Neural cell (in vitro differentiated cells): ENCODE data around the gene KLK4. TPM values are rescaled to one million over a fixed set of nuclear protein-coding genes. Genes with fewer than 3 reads are reported as not detected.

Source experiments
- H2AFZ ChIP-seq: fragments of 200-600, 300-800 bp; sonication (generic), shearing (Covaris generic); 2 replicates; pipeline ENCODE4 v1.6.0; 2014; ENCODE audit warnings: low read depth, mild to moderate bottlenecking, antibody characterized with exemption, low read length, moderate library complexity
- H3F3A ChIP-seq: fragments of 200-600 bp; shearing (Covaris generic); 2 replicates; pipeline ENCODE4 v1.6.1; 2016; ENCODE audit warnings: mild to moderate bottlenecking, moderate library complexity, mixed read lengths, antibody characterized with exemption, low read length; ENCODE audit not compliant: insufficient read depth, poor library complexity, severe bottlenecking
- H3K27ac ChIP-seq: fragments of 200-600, 300-800 bp; sonication (generic), shearing (Covaris generic); 2 replicates; pipeline ENCODE4 v1.5.1; 2014; ENCODE audit warnings: mild to moderate bottlenecking, low read length, moderate library complexity
- H3K27me3 ChIP-seq: fragments of 300-800, 200-600 bp; sonication (generic), shearing (Covaris generic); 2 replicates; pipeline ENCODE4 v1.6.0; 2014; ENCODE audit warnings: mild to moderate bottlenecking, low read depth, low read length, moderate library complexity; ENCODE audit not compliant: insufficient read depth
- H3K36me3 ChIP-seq: fragments of 300-800, 200-600 bp; sonication (generic), shearing (Covaris generic); 2 replicates; pipeline ENCODE4 v1.5.1; 2014; ENCODE audit warnings: mild to moderate bottlenecking, antibody characterized with exemption, low read length, moderate library complexity; ENCODE audit not compliant: insufficient read depth
- H3K4me2 ChIP-seq: fragments of 300-800, 200-600 bp; sonication (generic), shearing (Covaris generic); 2 replicates; pipeline ENCODE4 v1.6.0; 2014; ENCODE audit warnings: mild to moderate bottlenecking, low read length
- H3K4me3 ChIP-seq: fragments of 300-800, 200-600 bp; sonication (generic), shearing (Covaris generic); 2 replicates; pipeline ENCODE4 v1.5.1; 2014; ENCODE audit warnings: mild to moderate bottlenecking, low read length, moderate library complexity
- H3K79me2 ChIP-seq: fragments of 200-600 bp; shearing (Covaris generic); replicated peaks from 2 replicates; pipeline ENCODE4 v1.6.0; 2014; ENCODE audit warnings: mild to moderate bottlenecking, low read length, moderate library complexity; ENCODE audit not compliant: insufficient read depth
- H3K9ac ChIP-seq: fragments of 300-800, 200-600 bp; sonication (generic), shearing (Covaris generic); 2 replicates; pipeline ENCODE4 v1.6.1; 2016; ENCODE audit warnings: mild to moderate bottlenecking, low read length, mixed read lengths
- H3K9me2 ChIP-seq: fragments of 200-600 bp; shearing (Covaris generic); 2 replicates; pipeline ENCODE4 v1.6.1; 2016; ENCODE audit warnings: mild to moderate bottlenecking, low read length, mixed read lengths; ENCODE audit not compliant: insufficient read depth
- H3K9me3 ChIP-seq: fragments of 200-600, 300-800 bp; sonication (generic), shearing (Covaris generic); 2 replicates; pipeline ENCODE4 v1.6.1; 2016; ENCODE audit warnings: mild to moderate bottlenecking, mixed run types, low read length, moderate library complexity, mixed read lengths
- H4K20me1 ChIP-seq: fragments of 200-600 bp; shearing (Covaris generic); 2 replicates; pipeline ENCODE4 v1.6.1; 2016; ENCODE audit warnings: mild to moderate bottlenecking, mixed run types; ENCODE audit not compliant: insufficient read depth
- EP300 ChIP-seq: fragments of 450-650 bp; conservative IDR thresholded peaks from 2 replicates; pipeline ENCODE4 v1.6.1; 2014; ENCODE audit warnings: antibody characterized with exemption, mild to moderate bottlenecking, moderate library complexity; ENCODE audit not compliant: poor library complexity, severe bottlenecking
- EZH2 ChIP-seq: fragments of 200-600, 300-800 bp; shearing (Covaris generic), sonication (generic); IDR thresholded peaks from 2 replicates; pipeline ENCODE4 v1.6.1; 2014; ENCODE audit warnings: antibody characterized with exemption, low read length, borderline replicate concordance, mild to moderate bottlenecking; ENCODE audit not compliant: insufficient read depth, poor library complexity, severe bottlenecking
- MXI1 ChIP-seq: fragments of 450-650 bp; conservative IDR thresholded peaks from 2 replicates; pipeline ENCODE4 v1.6.1; 2014; ENCODE audit warnings: antibody characterized with exemption, mild to moderate bottlenecking; ENCODE audit not compliant: poor library complexity, severe bottlenecking
- POLR2AphosphoS5 ChIP-seq: IDR thresholded peaks from 2 replicates; pipeline ENCODE4 v1.6.1; 2012
- SMC3 ChIP-seq: fragments of 450-650 bp; conservative IDR thresholded peaks from 2 replicates; pipeline ENCODE4 v1.6.1; 2014; ENCODE audit warnings: antibody characterized with exemption, mild to moderate bottlenecking, moderate library complexity; ENCODE audit not compliant: poor library complexity
- TAF1 ChIP-seq: IDR thresholded peaks from 2 replicates; pipeline ENCODE4 v1.6.1; 2012; ENCODE audit warnings: low read depth
- polyA plus RNA-seq: library from polyadenylated mRNA; depleted of rRNA; stranded (reverse); fragments of >200 nt; gene quantifications from 2 replicates; pipeline ENCODE4 v1.2.3, GENCODE V29; 2014
- TF ChIP-seq, protein P1 (sequence below): IDR thresholded peaks from 2 replicates; pipeline ENCODE4 v1.6.1; 2012; ENCODE audit warnings: borderline replicate concordance
- TF ChIP-seq, protein P2 (sequence below): fragments of 450-650 bp; IDR thresholded peaks from 2 replicates; pipeline ENCODE4 v1.5.1; 2014; ENCODE audit warnings: antibody characterized with exemption, mild to moderate bottlenecking, moderate library complexity; ENCODE audit not compliant: poor library complexity, severe bottlenecking

KLK4 gene
- polyA plus RNA-seq, 1 donor from 2014 or later: not detected

DNA sequence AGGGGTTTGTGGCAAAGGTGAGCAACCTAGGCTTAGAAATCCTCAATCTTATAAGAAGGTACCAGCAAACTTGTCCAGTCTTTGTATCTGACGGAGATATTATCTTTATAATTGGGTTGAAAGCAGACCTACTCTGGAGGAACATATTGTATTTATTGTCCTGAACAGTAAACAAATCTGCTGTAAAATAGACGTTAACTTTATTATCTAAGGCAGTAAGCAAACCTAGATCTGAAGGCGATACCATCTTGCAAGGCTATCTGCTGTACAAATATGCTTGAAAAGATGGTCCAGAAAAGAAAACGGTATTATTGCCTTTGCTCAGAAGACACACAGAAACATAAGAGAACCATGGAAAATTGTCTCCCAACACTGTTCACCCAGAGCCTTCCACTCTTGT lies 41.7 kb downstream of the KLK4 start:
- Histone ChIP-seq H3K27ac (no peak overlapping the region), H3F3A (no peaks in the 10 kb centered on the region), H3K4me3 (no peak overlapping the region), H2AFZ (no peak overlapping the region), H3K9ac (no peak overlapping the region), H3K79me2 (no peaks in the 10 kb centered on the region), H3K36me3 (no peaks in the 10 kb centered on the region), H4K20me1 (no peaks in the 10 kb centered on the region), H3K4me2 (no peak overlapping the region), H3K9me3 (no peaks in the 10 kb centered on the region), H3K27me3 (no peaks in the 10 kb centered on the region), H3K9me2 (no peaks in the 10 kb centered on the region)
- TF ChIP-seq SMC3: no peak
- no peak for TF ChIP-seq MXI1
- TF ChIP-seq EP300: no peak
- no peak for TF ChIP-seq POLR2AphosphoS5

DNA sequence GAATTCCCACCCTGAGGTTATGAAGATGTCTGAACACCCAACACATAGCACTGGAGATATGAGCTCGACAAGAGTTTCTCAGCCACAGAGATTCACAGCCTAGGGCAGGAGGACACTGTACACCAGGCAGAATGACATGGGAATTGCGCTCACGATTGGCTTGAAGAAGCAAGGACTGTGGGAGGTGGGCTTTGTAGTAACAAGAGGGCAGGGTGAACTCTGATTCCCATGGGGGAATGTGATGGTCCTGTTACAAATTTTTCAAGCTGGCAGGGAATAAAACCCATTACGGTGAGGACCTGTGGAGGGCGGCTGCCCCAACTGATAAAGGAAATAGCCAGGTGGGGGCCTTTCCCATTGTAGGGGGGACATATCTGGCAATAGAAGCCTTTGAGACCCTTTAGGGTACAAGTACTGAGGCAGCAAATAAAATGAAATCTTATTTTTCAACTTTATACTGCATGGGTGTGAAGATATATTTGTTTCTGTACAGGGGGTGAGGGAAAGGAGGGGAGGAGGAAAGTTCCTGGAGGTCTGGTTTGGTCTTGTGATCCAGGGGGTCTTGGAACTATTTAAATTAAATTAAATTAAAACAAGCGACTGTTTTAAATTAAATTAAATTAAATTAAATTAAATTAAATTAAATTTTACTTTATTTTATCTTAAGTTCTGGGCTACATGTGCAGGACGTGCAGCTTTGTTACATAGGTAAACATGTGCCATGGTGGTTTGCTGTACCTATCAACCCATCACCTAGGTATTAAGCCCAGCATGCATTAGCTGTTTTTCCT lies 49.5 kb downstream of the KLK4 start:
- no peaks in the 10 kb centered on the region for H3K36me3 ChIP-seq
- no peak overlapping the region for H2AFZ ChIP-seq
- no peak overlapping the region for H3K9ac ChIP-seq
- H3K27ac ChIP-seq: no peak overlapping the region
- H3F3A ChIP-seq: no peaks in the 10 kb centered on the region
- no peaks in the 10 kb centered on the region for H3K9me3 ChIP-seq
- no peaks in the 10 kb centered on the region for H3K79me2 ChIP-seq
- H4K20me1 ChIP-seq: no peaks in the 10 kb centered on the region
- no peaks in the 10 kb centered on the region for H3K27me3 ChIP-seq
- no peaks in the 10 kb centered on the region for H3K9me2 ChIP-seq
- H3K4me2 ChIP-seq: no peak overlapping the region
- no peak overlapping the region for H3K4me3 ChIP-seq
- TF ChIP-seq EZH2 (no peak), TAF1 (no peak), POLR2AphosphoS5 (no peak)
- TF ChIP-seq, protein P1, sequence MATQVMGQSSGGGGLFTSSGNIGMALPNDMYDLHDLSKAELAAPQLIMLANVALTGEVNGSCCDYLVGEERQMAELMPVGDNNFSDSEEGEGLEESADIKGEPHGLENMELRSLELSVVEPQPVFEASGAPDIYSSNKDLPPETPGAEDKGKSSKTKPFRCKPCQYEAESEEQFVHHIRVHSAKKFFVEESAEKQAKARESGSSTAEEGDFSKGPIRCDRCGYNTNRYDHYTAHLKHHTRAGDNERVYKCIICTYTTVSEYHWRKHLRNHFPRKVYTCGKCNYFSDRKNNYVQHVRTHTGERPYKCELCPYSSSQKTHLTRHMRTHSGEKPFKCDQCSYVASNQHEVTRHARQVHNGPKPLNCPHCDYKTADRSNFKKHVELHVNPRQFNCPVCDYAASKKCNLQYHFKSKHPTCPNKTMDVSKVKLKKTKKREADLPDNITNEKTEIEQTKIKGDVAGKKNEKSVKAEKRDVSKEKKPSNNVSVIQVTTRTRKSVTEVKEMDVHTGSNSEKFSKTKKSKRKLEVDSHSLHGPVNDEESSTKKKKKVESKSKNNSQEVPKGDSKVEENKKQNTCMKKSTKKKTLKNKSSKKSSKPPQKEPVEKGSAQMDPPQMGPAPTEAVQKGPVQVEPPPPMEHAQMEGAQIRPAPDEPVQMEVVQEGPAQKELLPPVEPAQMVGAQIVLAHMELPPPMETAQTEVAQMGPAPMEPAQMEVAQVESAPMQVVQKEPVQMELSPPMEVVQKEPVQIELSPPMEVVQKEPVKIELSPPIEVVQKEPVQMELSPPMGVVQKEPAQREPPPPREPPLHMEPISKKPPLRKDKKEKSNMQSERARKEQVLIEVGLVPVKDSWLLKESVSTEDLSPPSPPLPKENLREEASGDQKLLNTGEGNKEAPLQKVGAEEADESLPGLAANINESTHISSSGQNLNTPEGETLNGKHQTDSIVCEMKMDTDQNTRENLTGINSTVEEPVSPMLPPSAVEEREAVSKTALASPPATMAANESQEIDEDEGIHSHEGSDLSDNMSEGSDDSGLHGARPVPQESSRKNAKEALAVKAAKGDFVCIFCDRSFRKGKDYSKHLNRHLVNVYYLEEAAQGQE: no peak
- TF ChIP-seq, protein P2, sequence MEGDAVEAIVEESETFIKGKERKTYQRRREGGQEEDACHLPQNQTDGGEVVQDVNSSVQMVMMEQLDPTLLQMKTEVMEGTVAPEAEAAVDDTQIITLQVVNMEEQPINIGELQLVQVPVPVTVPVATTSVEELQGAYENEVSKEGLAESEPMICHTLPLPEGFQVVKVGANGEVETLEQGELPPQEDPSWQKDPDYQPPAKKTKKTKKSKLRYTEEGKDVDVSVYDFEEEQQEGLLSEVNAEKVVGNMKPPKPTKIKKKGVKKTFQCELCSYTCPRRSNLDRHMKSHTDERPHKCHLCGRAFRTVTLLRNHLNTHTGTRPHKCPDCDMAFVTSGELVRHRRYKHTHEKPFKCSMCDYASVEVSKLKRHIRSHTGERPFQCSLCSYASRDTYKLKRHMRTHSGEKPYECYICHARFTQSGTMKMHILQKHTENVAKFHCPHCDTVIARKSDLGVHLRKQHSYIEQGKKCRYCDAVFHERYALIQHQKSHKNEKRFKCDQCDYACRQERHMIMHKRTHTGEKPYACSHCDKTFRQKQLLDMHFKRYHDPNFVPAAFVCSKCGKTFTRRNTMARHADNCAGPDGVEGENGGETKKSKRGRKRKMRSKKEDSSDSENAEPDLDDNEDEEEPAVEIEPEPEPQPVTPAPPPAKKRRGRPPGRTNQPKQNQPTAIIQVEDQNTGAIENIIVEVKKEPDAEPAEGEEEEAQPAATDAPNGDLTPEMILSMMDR: no peak

DNA sequence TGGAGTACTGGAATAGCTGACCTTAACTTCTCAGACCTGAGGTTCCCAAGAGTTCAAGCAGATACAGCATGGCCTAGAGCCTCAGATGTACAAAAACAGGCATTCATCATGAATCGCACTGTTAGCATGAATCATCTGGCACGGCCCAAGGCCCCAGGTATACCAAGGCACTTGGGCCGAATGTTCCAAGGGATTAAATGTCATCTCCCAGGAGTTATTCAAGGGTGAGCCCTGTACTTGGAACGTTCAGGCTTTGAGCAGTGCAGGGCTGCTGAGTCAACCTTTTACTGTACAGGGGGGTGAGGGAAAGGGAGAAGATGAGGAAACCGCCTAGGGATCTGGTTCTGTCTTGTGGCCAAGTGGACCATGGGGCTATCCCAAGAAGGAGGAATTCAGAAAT lies 50.2 kb downstream of the KLK4 start:
- H3K27me3 ChIP-seq: no peaks in the 10 kb centered on the region
- H4K20me1 ChIP-seq: no peaks in the 10 kb centered on the region
- no peak overlapping the region for H3K4me3 ChIP-seq
- no peak overlapping the region for H3K27ac ChIP-seq
- TF ChIP-seq MXI1 (no peak), TAF1 (no peak)
- TF ChIP-seq, protein P2: no peak
- no peak overlapping the region for H3K9ac ChIP-seq
- H3K79me2 ChIP-seq: no peaks in the 10 kb centered on the region
- H3K9me2 ChIP-seq: no peaks in the 10 kb centered on the region
- H3K36me3 ChIP-seq: no peaks in the 10 kb centered on the region
- H3K9me3 ChIP-seq: no peaks in the 10 kb centered on the region
- no peak overlapping the region for H3K4me2 ChIP-seq
- H2AFZ ChIP-seq: no peak overlapping the region
- H3F3A ChIP-seq: no peaks in the 10 kb centered on the region
